Inflammatory macrophage treated with lipopolysaccharide for 1 hour (primary cell): ENCODE measurements around the gene PDCD1.
"Not testable (repeated sequence)": the region's sequence is repeated elsewhere in the genome, so short reads cannot be mapped to it uniquely, and the experiment has no call there.

Experiments
- DNase-seq, 2 donors: peaks; one replicate each; pipeline ENCODE4 v3.0.0-alpha.2; 2020 to 2022

The PDCD1 gene

GRCh38 chr2:241849616-241850543 is 8.8 kb downstream of the PDCD1 start:
- DNase-seq, result no peak

GRCh38 chr2:241848761-241849615 is 9.7 kb downstream of the PDCD1 start:
- DNase-seq, result no peak

- DNase-seq, result no peak
Observed at GRCh38 chr2:241846406-241846805, 12.3 kb downstream of the PDCD1 start.

GRCh38 chr2:241844831-241845578 is 13.7 kb downstream of the PDCD1 start:
- no peak for DNase-seq

GRCh38 chr2:241844066-241844728 is 14.5 kb downstream of the PDCD1 start:
- peak; percentile 63 to 68 for DNase-seq

DNA sequence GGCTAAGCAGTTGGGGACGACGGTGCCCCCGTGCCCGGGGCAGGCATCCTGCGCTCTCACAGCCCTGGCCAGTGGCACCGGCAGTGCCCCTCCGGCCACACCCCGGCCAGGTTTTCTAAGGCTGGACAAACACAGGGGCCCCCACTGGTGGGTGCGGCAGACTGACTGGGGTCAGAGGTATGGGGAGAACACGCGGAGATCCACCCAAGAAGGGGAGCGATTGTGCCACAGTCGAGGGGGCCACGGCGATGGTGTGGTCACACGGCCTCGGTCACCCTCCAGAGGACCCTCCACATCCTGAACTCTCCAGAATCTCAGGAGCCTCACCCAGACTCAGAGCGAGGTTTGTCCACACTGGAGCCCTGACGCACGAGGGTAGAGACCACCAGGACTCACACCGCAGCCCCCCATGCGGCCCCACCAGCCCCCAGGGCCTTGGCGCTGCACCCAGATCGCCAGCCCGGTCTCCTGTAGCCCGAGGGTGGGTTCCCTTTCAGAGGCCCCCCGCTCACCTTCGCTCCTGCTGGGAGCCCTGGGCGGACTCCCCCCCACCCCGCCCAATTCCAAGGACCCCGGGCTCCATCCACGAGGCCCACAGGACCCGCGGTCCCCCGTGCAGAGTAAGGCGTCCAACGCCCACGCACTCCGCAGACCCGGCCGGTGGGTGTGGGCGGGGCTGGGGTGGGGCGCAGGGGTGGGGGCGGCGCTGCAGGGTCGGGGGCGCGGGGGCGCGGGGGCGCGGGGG is 15.2 kb downstream of the PDCD1 start:
- no peak for DNase-seq

DNA sequence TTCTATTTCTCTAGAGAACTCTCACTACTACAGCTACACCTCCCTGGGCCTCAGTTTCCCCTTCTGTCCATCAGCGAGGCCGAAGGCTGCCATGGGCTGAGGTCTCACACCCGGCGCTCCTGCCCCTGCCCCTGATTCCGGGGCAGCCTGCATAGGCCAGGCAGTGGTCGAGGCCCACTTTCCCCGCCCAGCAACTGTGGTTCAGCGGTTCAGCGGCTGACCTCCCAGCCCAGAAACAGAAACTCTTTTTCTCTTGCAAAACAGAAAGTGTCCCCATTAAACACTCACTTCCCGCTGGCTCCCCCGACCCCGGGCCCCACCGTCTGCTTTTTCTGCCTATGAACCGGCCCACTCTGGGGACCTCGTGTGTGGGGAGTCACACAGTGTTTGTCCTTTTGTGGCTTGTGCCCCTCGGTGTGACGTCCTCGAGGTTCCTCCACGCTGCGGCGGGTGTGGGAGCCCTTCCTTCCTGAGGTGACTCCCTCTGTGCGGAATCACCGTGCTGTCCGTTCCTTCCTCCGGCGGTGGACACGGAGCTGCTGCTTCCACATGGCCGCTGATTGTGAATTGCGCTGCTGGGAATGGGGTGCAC is 16.0 kb downstream of the PDCD1 start:
- DNase-seq, result peak; percentile 72 to 77

GRCh38 chr2:241842067-241842415 is 16.7 kb downstream of the PDCD1 start:
- no peak for DNase-seq

DNA sequence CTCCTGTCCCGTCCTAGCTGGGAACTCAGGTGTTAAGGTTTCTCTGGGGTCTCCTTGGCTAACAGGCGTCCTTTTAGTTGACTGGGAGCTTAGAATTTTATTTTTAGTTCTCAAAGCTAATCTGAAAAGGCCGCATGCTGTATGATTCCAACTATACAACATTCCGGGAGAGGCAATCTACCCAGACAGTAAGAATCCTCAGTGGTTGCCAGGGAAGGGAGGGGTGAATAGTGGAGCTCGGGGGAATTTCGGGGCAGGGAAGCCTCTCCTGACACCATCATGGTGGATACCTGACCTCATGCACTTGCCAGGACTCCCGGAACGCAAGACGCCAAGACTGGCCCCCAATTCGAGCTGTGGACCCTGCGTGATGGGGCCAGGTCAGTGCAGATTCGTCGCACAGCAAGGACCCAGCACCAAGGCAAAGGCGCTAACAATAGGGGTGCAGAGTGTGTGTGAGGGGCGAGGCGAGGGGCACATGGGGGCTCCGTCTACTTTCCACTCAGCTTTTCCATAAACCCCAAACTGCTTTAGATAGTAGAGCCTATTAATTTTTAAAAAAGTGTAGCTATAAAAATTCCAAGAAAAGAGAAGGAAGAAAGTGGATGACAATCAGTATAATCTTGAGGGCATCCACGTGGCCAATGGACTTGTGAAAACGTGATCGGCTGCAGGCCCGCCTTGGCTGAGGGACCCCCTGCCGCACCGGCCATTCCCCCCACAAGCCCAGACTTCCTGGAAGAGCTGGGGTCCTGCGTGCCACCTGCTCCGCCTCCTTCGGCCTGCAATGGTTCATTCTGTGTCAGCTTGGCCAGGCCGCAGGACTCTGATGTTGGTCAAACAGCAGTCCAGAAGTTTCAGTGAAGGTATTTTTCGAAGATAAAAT is 17.3 kb downstream of the PDCD1 start:
- no peak for DNase-seq

GRCh38 chr2:241837197-241837965 is 21.3 kb downstream of the PDCD1 start:
- DNase-seq, result no peak

DNA sequence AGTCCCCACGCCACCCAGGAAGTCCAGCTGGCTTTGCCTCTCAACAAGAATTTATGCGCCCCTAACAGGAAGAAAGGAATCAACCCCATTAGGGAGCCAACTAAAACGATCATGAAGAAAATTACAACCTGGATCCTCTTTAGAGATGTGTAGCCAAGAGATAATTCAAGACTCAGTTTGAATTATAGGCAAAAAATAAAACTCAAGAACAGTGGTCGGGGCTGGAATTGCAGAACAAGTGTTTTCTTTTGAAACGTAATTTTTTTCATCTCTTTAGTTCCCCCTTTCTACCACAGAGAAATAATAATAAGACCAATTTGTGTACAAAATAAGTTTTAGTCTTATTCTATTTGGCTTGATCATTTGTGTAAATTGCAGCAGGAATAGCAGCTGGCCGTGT is 22.4 kb downstream of the PDCD1 start:
- DNase-seq, result no peak

- no peak for DNase-seq
Observed at GRCh38 chr2:241835611-241836010, 23.1 kb downstream of the PDCD1 start.

DNA sequence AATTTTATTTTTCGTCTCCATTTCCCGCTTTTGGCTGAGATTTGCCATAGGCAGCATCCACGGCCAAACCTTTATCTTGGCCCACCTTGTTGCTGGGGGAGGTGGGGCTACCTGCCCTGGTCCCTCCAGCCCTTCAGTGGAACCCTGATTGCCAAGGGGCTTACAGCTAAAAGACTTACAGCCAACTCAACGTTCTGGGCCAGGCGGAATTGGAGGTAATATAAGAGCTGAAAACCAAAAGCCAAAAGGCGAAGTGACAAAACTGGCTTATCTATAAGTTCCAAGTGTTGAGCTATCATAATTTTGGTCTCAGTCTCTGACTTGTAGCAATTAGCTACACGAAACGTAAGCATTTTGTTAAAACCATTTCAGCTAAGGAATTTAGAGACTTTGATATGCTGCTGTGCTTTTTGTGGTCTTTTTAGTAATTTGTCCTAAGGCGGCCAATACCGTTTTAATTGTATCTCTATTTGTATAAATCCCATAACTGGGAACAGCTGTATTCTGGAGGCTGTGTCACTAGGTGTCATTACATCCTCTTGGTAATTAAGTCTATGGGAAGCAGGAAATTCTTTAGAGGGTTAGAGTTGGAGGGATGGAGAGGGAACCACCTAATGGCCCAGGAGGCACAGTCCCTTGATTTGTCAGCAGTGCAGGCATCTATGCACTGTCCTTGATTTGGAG is 24.0 kb downstream of the PDCD1 start:
- no peak for DNase-seq

GRCh38 chr2:241833756-241834526 is 24.8 kb downstream of the PDCD1 start:
- DNase-seq, result not testable (repeated sequence)

GRCh38 chr2:241833101-241833663 is 25.5 kb downstream of the PDCD1 start:
- DNase-seq, result no peak

DNA sequence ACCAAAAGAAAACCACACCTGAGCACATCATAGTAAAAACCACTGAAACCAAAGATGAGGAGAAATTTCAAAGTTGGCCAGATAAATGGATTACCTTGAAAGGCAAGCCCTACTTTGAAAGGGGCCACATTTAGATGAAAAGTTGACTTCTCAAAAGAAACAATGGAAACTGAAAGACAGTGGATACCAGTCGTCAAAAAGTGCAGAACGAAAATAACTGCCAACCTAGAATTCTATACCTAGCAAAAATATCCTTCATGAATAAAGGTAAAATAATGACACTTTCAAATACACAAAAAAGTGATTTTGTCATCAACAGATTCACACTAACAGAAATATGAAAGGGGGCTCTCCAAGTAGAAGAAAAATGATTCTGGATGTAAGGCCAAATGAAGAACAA is 31.3 kb downstream of the PDCD1 start:
- no peak for DNase-seq

- DNase-seq, result not testable (repeated sequence)
Observed at GRCh38 chr2:241823531-241824437, 34.9 kb downstream of the PDCD1 start.
